ENCODE measurements around the gene ACTMAP. TPM values are rescaled to one million over a fixed set of nuclear protein-coding genes. Genes with fewer than 3 reads are reported as not detected.
A peak's percentile ranks its signal among the peaks of the same experiment; 100 is the strongest.

The ACTMAP gene, protein sequence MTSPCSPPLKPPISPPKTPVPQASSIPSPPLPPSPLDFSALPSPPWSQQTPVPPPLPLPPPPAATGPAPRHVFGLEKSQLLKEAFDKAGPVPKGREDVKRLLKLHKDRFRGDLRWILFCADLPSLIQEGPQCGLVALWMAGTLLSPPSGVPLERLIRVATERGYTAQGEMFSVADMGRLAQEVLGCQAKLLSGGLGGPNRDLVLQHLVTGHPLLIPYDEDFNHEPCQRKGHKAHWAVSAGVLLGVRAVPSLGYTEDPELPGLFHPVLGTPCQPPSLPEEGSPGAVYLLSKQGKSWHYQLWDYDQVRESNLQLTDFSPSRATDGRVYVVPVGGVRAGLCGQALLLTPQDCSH
- 10 to 100 TPM in 3 of 9 donors, 1 to 10 TPM in 6; 4.2 to 11.1 (median 8.6) TPM for total RNA-seq
- polyA plus RNA-seq: 1 to 10 TPM; 4.5 to 7.7 TPM
- long read RNA-seq, donor 1, partial matches to known transcripts: 0 of 4 reads
- long read RNA-seq, donor 1, other reads (novel, unspliced or antisense): 4 of 4 reads
- long read RNA-seq, donor 2, partial matches to known transcripts: 0 of 6 reads
- long read RNA-seq, donor 2, other reads (novel, unspliced or antisense): 5 of 6 reads
- long read RNA-seq, donor 3, partial matches to known transcripts: 0 of 4 reads
- long read RNA-seq, donor 3, other reads (novel, unspliced or antisense): 4 of 4 reads

DNA sequence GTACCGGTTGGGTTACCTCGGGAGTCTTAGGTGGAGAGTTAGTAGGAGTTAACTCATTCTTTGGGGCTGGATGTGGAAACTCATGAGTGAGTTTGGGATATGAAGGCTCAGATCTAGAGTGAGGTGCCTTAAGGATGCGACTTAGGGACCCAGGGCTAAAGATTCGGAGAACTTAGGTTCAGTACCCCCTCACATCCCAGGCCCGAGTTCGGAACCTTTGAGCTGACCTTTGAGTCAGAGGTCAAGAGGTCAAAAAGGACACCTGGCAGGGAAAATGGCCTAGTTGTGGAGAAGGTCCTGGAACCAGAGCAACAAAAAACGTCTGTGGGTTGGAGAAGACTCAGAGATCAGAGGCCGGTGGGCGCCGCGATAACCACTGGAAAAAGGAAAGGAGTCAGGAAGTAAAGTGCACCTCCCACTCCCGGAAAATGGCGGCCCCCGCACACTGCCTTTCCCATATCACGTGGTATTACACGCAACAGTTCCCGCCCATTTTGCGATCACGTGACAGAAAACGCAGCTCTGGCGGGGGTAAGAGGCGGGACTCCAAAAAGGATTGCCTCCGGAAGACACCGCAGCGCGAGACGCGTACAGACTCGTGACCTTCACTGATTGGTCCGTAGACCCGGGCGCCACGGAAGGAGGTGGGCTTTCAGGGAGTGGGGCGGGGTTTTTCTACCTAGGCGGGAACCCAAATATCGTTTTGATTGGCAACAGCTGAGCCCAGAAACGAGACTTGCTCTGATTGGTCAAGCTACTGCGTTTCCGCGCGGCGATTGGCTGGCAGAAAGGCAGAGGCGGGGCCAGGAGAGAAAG lies at the start of gene ACTMAP:
ACTMAP (minus strand) TSS at position 420 of the 816 bp plus-strand sequence. CDS start 674 bp downstream, outside the sequence.
- intact Hi-C loops (cut with DNase I): loop anchor here in 7 of 10 donors (1.0 to 5.0 kb wide), 10 partner anchors 27 to 69 kb away; partner anchors contain the start of genes EGLN2 (in 4 of the 7), COQ8B (in 2 of the 7), ITPKC (in 2 of the 7) and RAB4B (in 2 of the 7)
- peak within 1 kb of the TSS; percentile 90 to 100 (median 96) for H3K27ac ChIP-seq
- H3K4me1 ChIP-seq: peaks cover 2 to 72% (median 37%) of the 10 kb centered on the region in 12 donors
- 0 to 1% (median 1%) methylated on average over 34 to 43 of the region's 43 CpGs for WGBS, 4 donors
- peak; percentile 100 for DNase-seq
- H3K4me3 ChIP-seq: peak within 1 kb of the TSS; percentile 38 to 85 (median 71)
- peaks cover 0 to 7% (median 0%) of the 10 kb centered on the region in 9 donors for H3K36me3 ChIP-seq
- H3K9me3 ChIP-seq: no peaks in the 10 kb centered on the region
- TF ChIP-seq, protein P1, sequence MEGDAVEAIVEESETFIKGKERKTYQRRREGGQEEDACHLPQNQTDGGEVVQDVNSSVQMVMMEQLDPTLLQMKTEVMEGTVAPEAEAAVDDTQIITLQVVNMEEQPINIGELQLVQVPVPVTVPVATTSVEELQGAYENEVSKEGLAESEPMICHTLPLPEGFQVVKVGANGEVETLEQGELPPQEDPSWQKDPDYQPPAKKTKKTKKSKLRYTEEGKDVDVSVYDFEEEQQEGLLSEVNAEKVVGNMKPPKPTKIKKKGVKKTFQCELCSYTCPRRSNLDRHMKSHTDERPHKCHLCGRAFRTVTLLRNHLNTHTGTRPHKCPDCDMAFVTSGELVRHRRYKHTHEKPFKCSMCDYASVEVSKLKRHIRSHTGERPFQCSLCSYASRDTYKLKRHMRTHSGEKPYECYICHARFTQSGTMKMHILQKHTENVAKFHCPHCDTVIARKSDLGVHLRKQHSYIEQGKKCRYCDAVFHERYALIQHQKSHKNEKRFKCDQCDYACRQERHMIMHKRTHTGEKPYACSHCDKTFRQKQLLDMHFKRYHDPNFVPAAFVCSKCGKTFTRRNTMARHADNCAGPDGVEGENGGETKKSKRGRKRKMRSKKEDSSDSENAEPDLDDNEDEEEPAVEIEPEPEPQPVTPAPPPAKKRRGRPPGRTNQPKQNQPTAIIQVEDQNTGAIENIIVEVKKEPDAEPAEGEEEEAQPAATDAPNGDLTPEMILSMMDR (IDR thresholded peaks at IDR 0.05): no peak
- peak; percentile 30 to 81 for TF ChIP-seq POLR2A (IDR thresholded peaks at IDR 0.05)
- peak; percentile 95 to 98 (median 97) for ATAC-seq
- H3K27me3 ChIP-seq: no peaks in the 10 kb centered on the region

DNA sequence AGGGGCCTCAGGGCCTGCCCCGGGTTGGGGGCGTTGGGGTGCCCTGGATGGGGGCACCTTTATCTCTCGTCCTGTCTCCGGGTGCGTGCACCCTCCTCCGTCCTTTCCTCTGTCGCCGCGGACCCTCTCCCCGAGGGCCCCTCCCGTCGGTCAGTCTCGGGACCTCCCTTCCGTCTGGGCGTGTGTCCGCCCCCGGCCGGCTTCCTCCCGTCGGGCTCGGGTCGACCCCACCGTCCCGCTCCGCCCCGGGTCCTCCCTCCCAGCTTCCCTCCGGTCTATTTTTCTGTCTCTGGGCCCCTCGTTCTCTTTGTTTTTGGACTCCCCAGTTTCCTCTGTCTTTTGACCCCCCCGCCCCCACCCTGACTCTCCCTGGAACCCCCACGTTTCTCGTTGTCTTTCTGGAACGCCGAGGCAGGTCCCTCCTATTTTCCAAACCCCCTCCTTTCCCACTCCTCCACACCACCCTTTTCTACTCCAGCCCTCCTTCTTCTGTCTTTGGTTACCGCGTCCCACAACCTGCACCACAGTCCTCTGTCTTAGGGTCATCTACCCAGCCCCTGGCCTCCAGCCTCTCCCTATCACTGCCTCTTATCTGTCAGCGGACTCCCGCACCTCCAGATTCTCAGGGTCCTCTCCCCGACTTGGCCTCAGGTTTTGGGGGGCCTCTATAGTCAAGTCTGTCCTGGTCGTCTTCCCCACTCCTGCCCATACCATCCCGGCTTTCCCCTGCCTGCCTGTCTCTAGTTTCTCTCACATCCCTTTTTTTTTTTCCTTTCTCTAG lies 49.5 kb upstream of the ACTMAP start:
- Histone ChIP-seq H3K9me3 (no peaks in the 10 kb centered on the region), H3K27me3 (no peaks in the 10 kb centered on the region), H3K27ac (peak overlapping the region; percentile 93 to 99 (median 97)), H3K4me1 (peaks cover 42 to 59% (median 51%) of the 10 kb centered on the region in 12 donors), H3K36me3 (peaks cover 0 to 31% (median 13%) of the 10 kb centered on the region in 9 donors), H3K4me3 (peak overlapping the region; percentile 74 to 99 (median 94))
- intact Hi-C loops (cut with DNase I): loop anchor here in 6 of 10 donors (2.0 to 10.0 kb wide), 7 partner anchors 17 to 375 kb away; partner anchors contain the start of genes ACTMAP (in 4 of the 6), SNRPA (in 4 of the 6) and SERTAD1 (in 1 of the 6)
- ATAC-seq: peak in 3 of 4 donors; percentile 22 to 28 (median 23)
- TF ChIP-seq POLR2A (IDR thresholded peaks at IDR 0.05): no peak
- TF ChIP-seq, protein P1 (IDR thresholded peaks at IDR 0.05): no peak
- DNase-seq: peak; percentile 76 to 87 (median 86)
- WGBS, 4 donors: 1 to 3% (median 2%) methylated on average over 35 to 40 of the region's 40 CpGs

DNA sequence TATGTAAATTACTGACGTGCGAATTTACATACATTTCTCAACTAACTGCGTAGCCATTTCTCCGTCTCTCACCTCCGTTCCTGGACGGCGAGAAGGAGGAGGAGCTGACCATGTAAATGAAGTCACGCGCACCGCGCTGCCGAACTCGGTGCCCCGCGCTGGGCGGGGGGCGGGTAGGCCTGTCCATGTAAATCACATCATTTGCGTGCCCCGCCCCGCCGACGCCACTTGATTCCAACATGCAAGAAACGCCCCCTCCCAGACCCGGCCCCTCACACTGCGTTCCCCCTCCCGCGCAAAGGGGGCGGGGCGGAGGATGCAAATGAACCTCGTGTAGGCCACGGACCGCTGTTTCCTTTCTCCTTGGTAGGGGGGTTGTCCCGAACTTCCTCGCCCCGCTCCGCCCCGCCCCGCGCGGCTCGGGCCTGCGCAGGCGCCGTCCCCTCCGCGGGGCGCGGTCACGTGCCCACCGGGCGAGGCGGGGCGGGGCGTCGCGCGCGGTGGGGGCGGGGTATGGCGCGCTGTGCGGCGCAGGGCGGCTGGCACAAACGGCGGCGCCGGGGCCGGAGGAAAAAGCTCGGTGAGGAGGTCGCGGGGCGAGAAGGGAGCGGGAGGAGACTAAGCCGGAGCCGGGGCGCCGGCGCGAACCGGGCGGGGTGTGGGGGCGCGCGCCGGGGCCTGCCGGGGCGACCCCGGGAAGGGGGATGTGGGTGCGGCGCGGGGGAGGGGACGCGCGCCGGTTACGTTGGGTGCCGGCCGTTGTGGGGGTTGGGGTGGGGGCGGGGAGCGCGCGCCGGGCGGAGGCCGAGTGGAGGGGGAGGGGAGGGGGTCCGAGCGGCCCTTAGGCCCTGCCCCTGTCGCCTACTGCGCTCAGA lies 48.6 kb upstream of the ACTMAP start, which contains the start of gene EGLN2:
EGLN2 (plus strand) TSS at position 509 of the 875 bp plus-strand sequence. CDS start 1,382 bp downstream, outside the sequence.
- H3K36me3 ChIP-seq: peaks cover 0 to 29% (median 13%) of the 10 kb centered on the region in 9 donors
- WGBS, 4 donors: 0 to 1% (median 1%) methylated on average over 43 to 109 of the region's 110 CpGs
- intact Hi-C loops (cut with DNase I): loop anchor here in 6 of 10 donors (1.0 to 5.0 kb wide), 5 partner anchors 21 to 84 kb away; partner anchors contain the start of genes ACTMAP (in 4 of the 6), SNRPA (in 4 of the 6) and RAB4B (in 3 of the 6)
- DNase-seq (peak; percentile 100), ATAC-seq (peak; percentile 84 to 90 (median 88))
- TF ChIP-seq, protein P1 (IDR thresholded peaks at IDR 0.05): peak in 1 of 12 donors; percentile 2
- TF ChIP-seq POLR2A (IDR thresholded peaks at IDR 0.05): peak in 1 of 2 donors; percentile 55
- H3K9me3 ChIP-seq: no peaks in the 10 kb centered on the region
- peak within 1 kb of the TSS; percentile 74 to 99 (median 94) for H3K4me3 ChIP-seq
- peak within 1 kb of the TSS; percentile 93 to 99 (median 97) for H3K27ac ChIP-seq
- no peaks in the 10 kb centered on the region for H3K27me3 ChIP-seq
- peaks cover 35 to 50% (median 43%) of the 10 kb centered on the region in 12 donors for H3K4me1 ChIP-seq

Data from heart left ventricle (tissue), 16 donors.